Measurements from ENCODE around the gene ARHGAP31. TPM values are rescaled to one million over a fixed set of nuclear protein-coding genes. Genes with fewer than 3 reads are reported as not detected.

ARHGAP31 gene
- total RNA-seq, 1 donor from 2014 or later = 20.7 TPM

- DNase-seq (ENCODE audit: low read depth in 2 of 2) = no peak
These were observed 94.4 kb downstream of the ARHGAP31 start for GRCh38 chr3:119388577-119388976.

- DNase-seq (ENCODE audit: low read depth in 2 of 2) = no peak
These were observed 101.8 kb downstream of the ARHGAP31 start for GRCh38 chr3:119395923-119396358.

GRCh38 chr3:119396870-119397269, 102.7 kb downstream of the ARHGAP31 start:
- no peak for DNase-seq (ENCODE audit: low read depth in 2 of 2)

- DNase-seq (ENCODE audit: low read depth in 2 of 2) = no peak
These were observed 106.3 kb downstream of the ARHGAP31 start for GRCh38 chr3:119400466-119400865.

- DNase-seq (ENCODE audit: low read depth in 2 of 2) = no peak
These were observed 106.9 kb downstream of the ARHGAP31 start for GRCh38 chr3:119401069-119401468.

- DNase-seq (ENCODE audit: low read depth in 2 of 2) = no peak
These were observed 107.6 kb downstream of the ARHGAP31 start for GRCh38 chr3:119401503-119402440.

- no peak for DNase-seq (ENCODE audit: low read depth in 2 of 2)
These were observed 108.6 kb downstream of the ARHGAP31 start for GRCh38 chr3:119402791-119403190.

- no peak for DNase-seq (ENCODE audit: low read depth in 2 of 2)
These were observed 109.0 kb downstream of the ARHGAP31 start for GRCh38 chr3:119403201-119403600.

GRCh38 chr3:119405315-119405714, 111.1 kb downstream of the ARHGAP31 start:
- no peak for DNase-seq (ENCODE audit: low read depth in 2 of 2)

GRCh38 chr3:119408243-119408950, 114.2 kb downstream of the ARHGAP31 start:
- DNase-seq (ENCODE audit: low read depth in 2 of 2) = no peak

- no peak for DNase-seq (ENCODE audit: low read depth in 2 of 2)
These were observed 115.7 kb downstream of the ARHGAP31 start for GRCh38 chr3:119409844-119410243.

GRCh38 chr3:119413603-119414280, 119.6 kb downstream of the ARHGAP31 start:
- DNase-seq (ENCODE audit: low read depth in 2 of 2) = no peak

- DNase-seq (ENCODE audit: low read depth in 2 of 2) = no peak
These were observed 122.7 kb downstream of the ARHGAP31 start for GRCh38 chr3:119416873-119417272.

GRCh38 chr3:119417771-119418512, 123.8 kb downstream of the ARHGAP31 start:
- no peak for DNase-seq (ENCODE audit: low read depth in 2 of 2)

GRCh38 chr3:119418641-119419040, 124.5 kb downstream of the ARHGAP31 start:
- no peak for DNase-seq (ENCODE audit: low read depth in 2 of 2)

GRCh38 chr3:119420196-119420595, 126.0 kb downstream of the ARHGAP31 start:
- DNase-seq (ENCODE audit: low read depth in 2 of 2) = no peak

- peak in 1 of 2 donors; percentile 13 for DNase-seq (ENCODE audit: low read depth in 2 of 2)
These were observed 133.5 kb downstream of the ARHGAP31 start for GRCh38 chr3:119427669-119428068.

- peak in 1 of 2 donors; percentile 23 for DNase-seq (ENCODE audit: low read depth in 2 of 2)
These were observed 134.4 kb downstream of the ARHGAP31 start for GRCh38 chr3:119428538-119428937.

- DNase-seq (ENCODE audit: low read depth in 2 of 2) = no peak
These were observed 139.6 kb downstream of the ARHGAP31 start for GRCh38 chr3:119433613-119434325.

- no peak for DNase-seq (ENCODE audit: low read depth in 2 of 2)
These were observed 140.5 kb downstream of the ARHGAP31 start for GRCh38 chr3:119434703-119435102.

- DNase-seq (ENCODE audit: low read depth in 2 of 2) = no peak
These were observed 142.8 kb downstream of the ARHGAP31 start for GRCh38 chr3:119436977-119437376.

All from dermis microvascular lymphatic vessel endothelial cell (primary cell).